ENCODE measurements around the gene LRRC59. TPM values are rescaled to one million over a fixed set of nuclear protein-coding genes. Genes with fewer than 3 reads are reported as not detected.
A peak's percentile ranks its signal among the peaks of the same experiment; 100 is the strongest.
"Not testable (repeated sequence)": the region's sequence is repeated elsewhere in the genome, so short reads cannot be mapped to it uniquely, and the experiment has no call there.

Gene LRRC59
- total RNA-seq, 1 experiment from 2014 or later, result 182 TPM

- in situ Hi-C loops (cut with HindIII; ENCODE audit: low sequenced_read_pairs), result no loop called here
- DNase-seq (ENCODE audit: low spot score), result no peak
Observed at GRCh38 chr17:50353600-50354195, 43.6 kb downstream of the LRRC59 start.

- in situ Hi-C loops (cut with HindIII; ENCODE audit: low sequenced_read_pairs), result no loop called here
- DNase-seq (ENCODE audit: low spot score), result no peak
Observed at GRCh38 chr17:50352693-50353599, 44.4 kb downstream of the LRRC59 start.

GRCh38 chr17:50352072-50352692 lies 45.1 kb downstream of the LRRC59 start:
- in situ Hi-C loops (cut with HindIII; ENCODE audit: low sequenced_read_pairs), result no loop called here
- DNase-seq (ENCODE audit: low spot score), result peak; percentile 33

- in situ Hi-C loops (cut with HindIII; ENCODE audit: low sequenced_read_pairs), result no loop called here
- no peak for DNase-seq (ENCODE audit: low spot score)
Observed at GRCh38 chr17:50350733-50351132, 46.6 kb downstream of the LRRC59 start.

GRCh38 chr17:50349243-50349600 lies 48.1 kb downstream of the LRRC59 start:
- in situ Hi-C loops (cut with HindIII; ENCODE audit: low sequenced_read_pairs), result no loop called here
- DNase-seq (ENCODE audit: low spot score), result no peak

GRCh38 chr17:50348522-50349242 lies 48.6 kb downstream of the LRRC59 start:
- in situ Hi-C loops (cut with HindIII; ENCODE audit: low sequenced_read_pairs), result no loop called here
- DNase-seq (ENCODE audit: low spot score), result no peak

GRCh38 chr17:50347894-50348291 lies 49.4 kb downstream of the LRRC59 start:
- in situ Hi-C loops (cut with HindIII; ENCODE audit: low sequenced_read_pairs), result no loop called here
- DNase-seq (ENCODE audit: low spot score), result no peak

GRCh38 chr17:50347117-50347893 lies 50.0 kb downstream of the LRRC59 start:
- in situ Hi-C loops (cut with HindIII; ENCODE audit: low sequenced_read_pairs), result no loop called here
- peak; percentile 11 for DNase-seq (ENCODE audit: low spot score)

GRCh38 chr17:50346313-50347116 lies 50.8 kb downstream of the LRRC59 start:
- in situ Hi-C loops (cut with HindIII; ENCODE audit: low sequenced_read_pairs), result no loop called here
- DNase-seq (ENCODE audit: low spot score), result peak; percentile 25

- DNase-seq (ENCODE audit: low spot score), result peak; percentile 86
- in situ Hi-C loops (cut with HindIII; ENCODE audit: low sequenced_read_pairs), result no loop called here
Observed at GRCh38 chr17:50345432-50346312, 51.7 kb downstream of the LRRC59 start, which contains the start of gene XYLT2. XYLT2 (plus strand) TSS chr17:50346126; CDS start chr17:50346141, 15 bp downstream.

GRCh38 chr17:50344731-50345365 lies 52.5 kb downstream of the LRRC59 start:
- no peak for DNase-seq (ENCODE audit: low spot score)
- in situ Hi-C loops (cut with HindIII; ENCODE audit: low sequenced_read_pairs), result no loop called here

- no peak for DNase-seq (ENCODE audit: low spot score)
- in situ Hi-C loops (cut with HindIII; ENCODE audit: low sequenced_read_pairs), result no loop called here
Observed at GRCh38 chr17:50339381-50339780, 57.9 kb downstream of the LRRC59 start.

- no peak for DNase-seq (ENCODE audit: low spot score)
- in situ Hi-C loops (cut with HindIII; ENCODE audit: low sequenced_read_pairs), result no loop called here
Observed at GRCh38 chr17:50338645-50339044, 58.7 kb downstream of the LRRC59 start.

- no peak for DNase-seq (ENCODE audit: low spot score)
- in situ Hi-C loops (cut with HindIII; ENCODE audit: low sequenced_read_pairs), result no loop called here
Observed at GRCh38 chr17:50337956-50338355, 59.4 kb downstream of the LRRC59 start.

- DNase-seq (ENCODE audit: low spot score); in situ Hi-C loops (cut with HindIII; ENCODE audit: low sequenced_read_pairs): not testable (repeated sequence)
Observed at GRCh38 chr17:50333291-50334057, 63.8 kb downstream of the LRRC59 start.

- no peak for DNase-seq (ENCODE audit: low spot score)
Observed at GRCh38 chr17:50332196-50332595, 65.1 kb downstream of the LRRC59 start.

More at GRCh38 chr17:50332196-50332595, 65.1 kb downstream of the LRRC59 start:
- in situ Hi-C loops (cut with HindIII; ENCODE audit: low sequenced_read_pairs), result no loop called here
